Measurements from ENCODE around the gene ZFX. TPM values are rescaled to one million over a fixed set of nuclear protein-coding genes. Genes with fewer than 3 reads are reported as not detected.
"Not testable (repeated sequence)": the region's sequence is repeated elsewhere in the genome, so short reads cannot be mapped to it uniquely, and the experiment has no call there.

Gene ZFX
- total and polyA plus RNA-seq, 9 donors = 16.1 to 87.8 (median 80.8) TPM

DNA sequence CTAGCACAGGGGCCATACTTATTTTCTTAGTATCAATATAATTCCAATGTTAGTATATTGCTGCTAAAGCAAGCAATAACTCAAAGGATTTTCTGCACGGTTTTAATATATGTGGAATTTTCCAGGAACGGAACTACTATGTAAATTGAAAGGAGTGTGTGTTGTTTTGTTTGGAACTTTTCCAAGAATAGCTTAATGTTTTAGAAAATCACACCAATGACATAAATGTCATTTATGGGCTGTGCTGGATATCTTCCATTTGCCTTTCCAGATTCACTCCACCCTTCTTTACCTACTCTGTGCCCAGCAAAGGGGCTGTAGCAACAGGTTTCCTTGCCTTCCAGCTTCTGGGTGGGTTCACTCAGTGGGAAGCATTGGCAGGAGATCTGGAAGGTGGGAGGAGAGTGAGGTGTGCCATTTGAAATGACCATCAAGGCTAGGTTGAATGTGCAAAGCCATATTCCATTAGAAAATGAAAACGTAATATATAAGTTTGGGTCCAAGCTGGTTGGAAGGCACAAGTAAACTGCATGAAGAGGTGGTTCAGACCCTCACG lies 25.2 kb upstream of the ZFX start:
- Histone ChIP-seq H3K4me1 (ENCODE audit: insufficient read depth) (no peaks in the 10 kb centered on the region), H3K9me3 (no peaks in the 10 kb centered on the region), H3K27me3 (no peaks in the 10 kb centered on the region), H3K36me3 (no peaks in the 10 kb centered on the region), H3K27ac (no peak overlapping the region), H3K4me3 (no peak overlapping the region)
- no peak for TF ChIP-seq EP300 (IDR thresholded peaks at IDR 0.05)
- TF ChIP-seq POLR2A (IDR thresholded peaks at IDR 0.05) = no peak
- TF ChIP-seq, protein P1, sequence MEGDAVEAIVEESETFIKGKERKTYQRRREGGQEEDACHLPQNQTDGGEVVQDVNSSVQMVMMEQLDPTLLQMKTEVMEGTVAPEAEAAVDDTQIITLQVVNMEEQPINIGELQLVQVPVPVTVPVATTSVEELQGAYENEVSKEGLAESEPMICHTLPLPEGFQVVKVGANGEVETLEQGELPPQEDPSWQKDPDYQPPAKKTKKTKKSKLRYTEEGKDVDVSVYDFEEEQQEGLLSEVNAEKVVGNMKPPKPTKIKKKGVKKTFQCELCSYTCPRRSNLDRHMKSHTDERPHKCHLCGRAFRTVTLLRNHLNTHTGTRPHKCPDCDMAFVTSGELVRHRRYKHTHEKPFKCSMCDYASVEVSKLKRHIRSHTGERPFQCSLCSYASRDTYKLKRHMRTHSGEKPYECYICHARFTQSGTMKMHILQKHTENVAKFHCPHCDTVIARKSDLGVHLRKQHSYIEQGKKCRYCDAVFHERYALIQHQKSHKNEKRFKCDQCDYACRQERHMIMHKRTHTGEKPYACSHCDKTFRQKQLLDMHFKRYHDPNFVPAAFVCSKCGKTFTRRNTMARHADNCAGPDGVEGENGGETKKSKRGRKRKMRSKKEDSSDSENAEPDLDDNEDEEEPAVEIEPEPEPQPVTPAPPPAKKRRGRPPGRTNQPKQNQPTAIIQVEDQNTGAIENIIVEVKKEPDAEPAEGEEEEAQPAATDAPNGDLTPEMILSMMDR (IDR thresholded peaks at IDR 0.05) = no peak
- intact Hi-C loops (cut with DNase I) = no loop called here
- 53 to 59% (median 55%) methylated on average over 4 of the region's 4 CpGs for WGBS, 3 donors
- no peak for DNase-seq

DNA sequence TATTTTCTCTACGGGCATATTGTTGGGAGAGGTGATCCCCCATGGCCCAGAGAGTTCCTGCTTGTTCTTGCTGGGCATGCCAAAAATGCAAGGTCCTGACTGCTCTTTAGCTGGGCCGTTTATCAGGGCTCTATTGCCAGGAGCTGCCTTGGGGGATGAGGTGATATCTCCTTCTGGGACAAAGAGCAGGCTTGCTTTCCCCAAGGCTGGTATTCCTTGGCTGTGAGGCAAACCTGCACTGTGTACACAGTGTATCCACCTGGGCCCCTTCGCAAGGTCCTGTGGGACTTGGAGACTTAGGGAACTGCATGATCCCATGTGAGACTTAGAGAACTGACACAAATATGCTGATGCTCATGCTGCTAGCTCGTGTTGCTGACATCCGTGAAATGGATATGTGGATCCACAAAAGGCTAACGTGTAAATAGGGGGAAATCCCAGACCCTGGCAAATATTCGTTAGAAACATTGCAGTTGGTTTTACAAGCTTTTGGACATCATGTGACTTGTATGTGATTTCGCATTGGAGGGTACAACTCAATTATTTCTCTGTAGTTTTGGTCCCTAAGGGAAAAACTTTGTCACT lies 24.4 kb upstream of the ZFX start:
- Histone ChIP-seq H3K4me3 (no peak overlapping the region), H3K27me3 (no peaks in the 10 kb centered on the region), H3K4me1 (ENCODE audit: insufficient read depth) (no peaks in the 10 kb centered on the region), H3K27ac (no peak overlapping the region), H3K9me3 (no peaks in the 10 kb centered on the region), H3K36me3 (no peaks in the 10 kb centered on the region)
- no peak for DNase-seq
- WGBS, 3 donors = 51 to 55% (median 54%) methylated on average over 8 of the region's 8 CpGs
- no peak for TF ChIP-seq EP300 (IDR thresholded peaks at IDR 0.05)
- TF ChIP-seq, protein P1 (IDR thresholded peaks at IDR 0.05) = no peak
- intact Hi-C loops (cut with DNase I) = no loop called here

DNA sequence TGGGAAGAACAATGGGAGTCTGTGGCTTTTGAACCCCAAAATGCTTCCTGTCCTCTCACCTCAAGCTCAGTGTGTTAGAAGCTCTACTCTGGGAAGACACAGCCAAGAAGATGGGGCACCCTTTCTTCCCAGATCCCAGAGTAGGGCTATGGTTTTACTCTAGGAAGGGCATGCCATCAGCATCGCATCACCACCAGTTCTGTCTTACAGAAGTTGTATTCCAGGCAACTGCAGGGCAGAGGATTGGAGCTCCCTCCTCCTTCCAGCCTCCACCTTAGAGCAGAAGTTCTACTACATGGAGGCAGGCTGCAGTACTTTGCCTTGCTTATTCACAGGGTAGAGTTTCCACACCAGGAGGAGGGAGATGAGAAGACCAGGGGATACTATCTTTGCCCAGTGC lies 18.1 kb upstream of the ZFX start:
- intact Hi-C loops (cut with DNase I) = no loop called here
- TF ChIP-seq POLR2A (IDR thresholded peaks at IDR 0.05) (no peak), EP300 (IDR thresholded peaks at IDR 0.05) (no peak)
- TF ChIP-seq, protein P1 (IDR thresholded peaks at IDR 0.05) = no peak
- Histone ChIP-seq H3K27me3 (no peaks in the 10 kb centered on the region), H3K4me3 (no peak overlapping the region), H3K36me3 (no peaks in the 10 kb centered on the region), H3K9me3 (no peaks in the 10 kb centered on the region), H3K4me1 (ENCODE audit: insufficient read depth) (no peaks in the 10 kb centered on the region), H3K27ac (no peak overlapping the region)
- no peak for DNase-seq
- 89 to 96% (median 89%) methylated on average over 1 of the region's 1 CpG for WGBS, 3 donors

DNA sequence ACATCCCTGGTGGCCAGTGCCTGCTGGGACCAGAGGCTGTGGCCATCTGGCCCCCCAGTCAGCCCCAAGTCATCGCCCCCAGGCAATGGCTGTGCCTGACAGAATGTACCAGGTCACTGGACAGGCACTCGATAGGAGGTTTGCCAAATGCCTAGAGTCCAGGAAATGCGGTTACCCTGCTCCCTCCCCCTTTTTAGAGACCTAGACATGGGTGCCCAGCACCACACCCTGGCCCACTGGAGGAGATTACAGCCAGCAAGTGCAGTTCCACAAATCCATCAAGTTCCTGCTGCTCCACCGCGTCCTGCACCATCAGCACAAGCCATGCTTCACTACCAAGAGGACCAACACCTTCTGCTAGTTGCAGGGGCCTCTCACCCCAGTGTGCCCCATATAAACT lies 16.2 kb upstream of the ZFX start:
- DNase-seq = no peak
- TF ChIP-seq, protein P1 (IDR thresholded peaks at IDR 0.05) = no peak
- no peak for TF ChIP-seq EP300 (IDR thresholded peaks at IDR 0.05)
- no peak for TF ChIP-seq POLR2A (IDR thresholded peaks at IDR 0.05)
- WGBS, 3 donors = 78 to 81% (median 80%) methylated on average over 5 of the region's 5 CpGs
- Histone ChIP-seq H3K36me3 (no peaks in the 10 kb centered on the region), H3K4me1 (ENCODE audit: insufficient read depth) (no peaks in the 10 kb centered on the region), H3K27ac (no peak overlapping the region), H3K9me3 (no peaks in the 10 kb centered on the region), H3K4me3 (no peak overlapping the region), H3K27me3 (no peaks in the 10 kb centered on the region)
- intact Hi-C loops (cut with DNase I) = no loop called here

DNA sequence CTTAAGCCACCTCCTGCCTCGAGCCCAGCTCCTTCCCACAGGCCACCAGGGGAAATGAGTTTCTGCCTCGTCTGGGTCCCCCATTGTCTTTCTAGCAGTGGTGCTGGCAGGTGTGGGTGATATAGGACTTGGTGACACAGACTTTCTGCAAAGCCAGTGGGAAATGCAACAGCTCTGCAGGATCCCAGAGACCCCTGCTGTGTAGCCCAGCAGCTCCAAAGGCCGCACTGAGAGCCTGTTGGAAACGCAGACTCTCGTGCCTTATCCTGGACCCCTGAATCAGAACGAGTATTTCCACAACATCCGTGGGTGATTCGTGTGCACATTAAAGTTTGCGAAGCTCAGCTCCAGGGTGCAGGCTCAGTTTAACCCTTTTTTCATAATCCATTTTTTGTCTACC lies 13.8 kb upstream of the ZFX start:
- H3K36me3 ChIP-seq; DNase-seq; H3K9me3 ChIP-seq; H3K27me3 ChIP-seq; intact Hi-C loops (cut with DNase I); H3K4me1 ChIP-seq (ENCODE audit: insufficient read depth); H3K4me3 ChIP-seq; H3K27ac ChIP-seq: not testable (repeated sequence)
- 47 to 56% (median 49%) methylated on average over 7 of the region's 9 CpGs for WGBS, 3 donors

Measured in ovary (tissue), 9 donors.